Choroid plexus epithelial cell (primary cell): ENCODE results near the gene ARF1.
"Not testable (repeated sequence)": the region's sequence is repeated elsewhere in the genome, so short reads cannot be mapped to it uniquely, and the experiment has no call there.

ENCODE experiments used
- DNase-seq: peaks from one replicate; pipeline ENCODE4 v3.0.0-alpha.2; 2010; ENCODE audit warnings: low read depth
- H3K4me3 ChIP-seq: 2 replicates; pipeline ENCODE4 v1.5.1; 2011; ENCODE audit warnings: low read depth, mild to moderate bottlenecking, control low read depth, low read length, moderate library complexity
- CTCF ChIP-seq: conservative IDR thresholded peaks from 2 replicates; pipeline ENCODE4 v1.5.1; 2011; ENCODE audit warnings: low read depth, mild to moderate bottlenecking, control low read depth, inconsistent platforms, low read length, moderate library complexity

The ARF1 gene

GRCh38 chr1:228109073-228109961, 26.8 kb downstream of the ARF1 start, which contains the start of gene MRPL55:
MRPL55 (minus strand) TSS chr1:228109299; CDS start chr1:228108260, 1,039 bp downstream.
- no peak for TF ChIP-seq CTCF
- peak; percentile 96 for DNase-seq

GRCh38 chr1:228109962-228110488, 27.5 kb downstream of the ARF1 start:
- TF ChIP-seq CTCF = no peak
- DNase-seq = peak; percentile 23
- peak overlapping the region; percentile 99 for H3K4me3 ChIP-seq

More at GRCh38 chr1:228109073-228109961, 26.8 kb downstream of the ARF1 start, which contains the start of gene MRPL55:
- H3K4me3 ChIP-seq = peak within 1 kb of the TSS; percentile 99

GRCh38 chr1:228110556-228110955, 28.0 kb downstream of the ARF1 start:
- TF ChIP-seq CTCF = no peak
- H3K4me3 ChIP-seq = no peak overlapping the region
- DNase-seq = no peak

GRCh38 chr1:228111315-228111714, 28.8 kb downstream of the ARF1 start:
- DNase-seq, H3K4me3 ChIP-seq: not testable (repeated sequence)

- no peak for TF ChIP-seq CTCF
- DNase-seq = no peak
- no peak overlapping the region for H3K4me3 ChIP-seq
These were observed 29.7 kb downstream of the ARF1 start for GRCh38 chr1:228112167-228112566.

GRCh38 chr1:228112617-228113016, 30.1 kb downstream of the ARF1 start:
- TF ChIP-seq CTCF = no peak
- H3K4me3 ChIP-seq = no peak overlapping the region
- no peak for DNase-seq

GRCh38 chr1:228114827-228115226, 32.3 kb downstream of the ARF1 start:
- TF ChIP-seq CTCF = no peak
- no peak for DNase-seq
- no peak overlapping the region for H3K4me3 ChIP-seq
